LoVo (cell line): ENCODE measurements around the gene CD244.

Experiments
- DNase-seq: peaks from one replicate; pipeline ENCODE4 v3.0.0-alpha.2; 2016; ENCODE audit warnings: low spot score

CD244 gene

GRCh38 chr1:160844447-160845232 lies 18.0 kb downstream of the CD244 start:
- no peak for DNase-seq

GRCh38 chr1:160841079-160841478 lies 21.6 kb downstream of the CD244 start:
- DNase-seq, result no peak

DNA sequence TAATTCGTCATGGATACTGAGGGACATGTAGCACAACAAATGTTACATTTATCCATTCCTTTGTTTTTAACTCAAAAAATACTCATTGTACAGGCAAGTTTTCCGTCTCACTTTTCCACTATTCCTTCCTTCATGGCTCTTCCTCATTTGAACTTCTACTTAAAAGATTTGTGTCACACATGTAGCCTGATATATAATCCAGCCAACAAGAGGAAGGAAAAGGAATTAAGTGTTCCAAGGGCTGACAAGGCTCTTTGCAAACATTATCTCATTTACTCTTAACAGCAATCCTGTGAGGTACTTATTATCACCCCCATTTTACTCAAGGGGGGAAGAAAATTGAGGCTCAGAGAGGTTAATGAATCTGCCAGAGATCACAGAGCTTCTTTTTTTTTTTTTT lies 22.9 kb downstream of the CD244 start:
- DNase-seq, result no peak

- no peak for DNase-seq
These were observed 23.8 kb downstream of the CD244 start for GRCh38 chr1:160838888-160839287.

DNA sequence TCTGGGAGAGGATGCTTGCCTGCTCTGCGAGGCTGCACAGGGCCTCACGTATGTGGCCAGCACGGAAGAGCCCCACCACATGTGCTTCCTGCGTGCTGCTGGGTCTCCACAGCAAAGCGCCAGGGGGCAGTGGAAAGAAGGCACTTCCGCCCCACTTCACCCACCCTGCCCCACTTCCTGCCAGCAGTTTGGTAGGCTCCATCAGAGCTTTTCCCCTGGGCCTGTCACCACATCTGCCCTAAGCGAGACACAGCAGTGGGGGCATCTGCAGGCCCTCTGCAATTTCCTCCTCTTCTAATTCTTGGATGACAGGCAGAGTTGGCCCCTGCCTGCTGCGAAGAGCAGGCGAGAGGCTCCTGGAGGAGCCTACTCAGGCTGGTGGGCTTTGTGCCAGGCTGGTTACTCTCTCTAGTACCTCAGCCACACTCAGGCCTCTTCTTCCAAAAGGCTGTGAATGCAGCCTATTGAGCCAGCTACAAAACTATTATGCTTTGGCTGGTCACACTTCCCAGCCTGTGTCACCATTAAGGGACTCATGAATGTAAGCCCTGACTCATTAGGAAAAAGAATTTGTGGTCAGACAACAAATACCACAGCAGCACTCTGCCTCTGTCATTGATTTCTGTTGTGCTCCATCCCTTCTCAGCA lies 25.0 kb downstream of the CD244 start:
- DNase-seq, result no peak

DNA sequence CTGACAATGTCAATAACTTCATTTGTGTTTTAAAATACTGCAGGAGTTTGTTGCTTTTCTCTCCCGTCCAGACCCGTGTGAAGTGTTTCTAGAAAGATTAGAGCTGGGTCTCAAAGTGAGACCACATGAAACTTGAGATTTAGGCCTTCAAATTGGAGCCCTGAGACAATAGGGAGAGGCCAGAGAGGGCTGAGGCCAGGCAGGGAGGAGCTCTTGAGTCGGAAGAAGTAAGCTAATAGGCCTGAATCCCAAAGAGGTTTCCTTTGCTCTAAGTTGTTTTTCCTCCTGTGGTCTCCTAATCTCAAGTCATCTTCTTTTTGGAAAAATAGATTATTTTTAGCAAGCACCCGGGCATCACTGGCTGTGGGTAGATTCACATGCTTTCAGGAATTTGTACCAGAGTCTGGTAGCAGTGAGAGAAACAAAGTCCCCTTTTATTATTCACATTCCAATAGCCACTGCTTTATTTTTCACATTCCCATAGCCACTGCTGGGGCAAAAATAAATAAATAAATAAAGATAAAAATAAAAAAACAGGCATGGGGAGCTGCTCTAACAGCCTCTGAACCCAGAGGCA lies 25.6 kb downstream of the CD244 start:
- no peak for DNase-seq

GRCh38 chr1:160836561-160836960 lies 26.1 kb downstream of the CD244 start:
- no peak for DNase-seq

GRCh38 chr1:160835751-160836150 lies 26.9 kb downstream of the CD244 start:
- no peak for DNase-seq

GRCh38 chr1:160834945-160835565 lies 27.6 kb downstream of the CD244 start:
- DNase-seq, result peak; percentile 57

DNA sequence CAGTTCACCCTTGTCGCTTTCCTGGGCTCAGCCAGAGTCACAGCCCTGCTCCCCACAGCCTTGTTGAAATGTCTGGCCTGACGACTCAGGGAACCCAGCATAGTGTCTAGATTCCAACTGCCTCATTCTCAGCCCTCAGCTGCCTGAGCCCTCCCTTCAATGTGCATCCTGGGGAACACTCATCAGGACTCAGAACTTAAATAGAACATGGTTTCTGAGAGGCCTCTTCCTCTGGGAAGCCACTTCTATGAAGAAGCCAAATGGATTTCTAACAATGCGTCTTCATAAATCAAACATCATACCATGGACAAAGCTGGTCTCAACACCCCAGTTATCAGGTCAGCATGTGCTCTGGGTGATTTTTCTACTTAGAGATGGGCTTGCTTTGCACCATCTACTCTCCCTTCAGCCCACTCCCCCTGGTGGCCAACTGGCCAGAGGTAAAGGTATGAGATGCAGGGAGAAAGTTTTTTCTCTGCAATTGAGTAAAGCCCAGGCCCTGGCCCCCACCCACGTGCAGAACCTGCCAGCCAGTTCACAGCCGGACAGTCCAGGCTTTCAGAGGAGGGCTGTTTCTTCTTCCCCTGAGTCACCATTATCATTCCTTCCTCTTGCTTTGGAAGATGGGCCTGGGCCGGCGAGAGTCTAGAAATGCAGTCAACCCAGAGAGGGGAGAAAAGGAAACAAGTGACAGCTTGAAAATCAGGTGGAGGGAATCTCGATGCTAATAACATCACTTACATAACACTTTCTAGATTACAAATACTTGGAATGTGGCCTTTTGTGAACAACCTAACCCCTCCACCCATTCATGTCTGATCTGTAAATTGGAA lies 32.1 kb downstream of the CD244 start:
- peak; percentile 55 for DNase-seq

DNA sequence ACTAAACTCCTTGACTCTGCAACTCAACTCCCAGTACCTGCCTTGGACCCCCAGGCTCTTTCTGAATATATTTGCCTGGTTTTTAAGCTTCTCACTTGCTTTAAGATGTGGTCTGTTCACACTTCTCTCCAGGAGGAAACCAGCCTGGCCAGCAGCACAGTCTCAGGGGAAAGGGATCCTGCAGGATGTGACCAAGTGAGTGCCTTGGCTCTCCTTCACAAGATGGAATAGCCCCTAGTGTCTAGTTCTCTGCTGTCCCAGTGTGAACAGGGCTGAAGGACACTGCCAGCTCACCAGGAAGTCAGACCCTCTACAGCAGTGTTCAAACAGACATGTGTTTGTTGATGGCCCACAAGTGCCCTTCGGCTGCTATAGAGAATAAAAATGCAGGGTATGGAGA lies 32.9 kb downstream of the CD244 start:
- no peak for DNase-seq

GRCh38 chr1:160827418-160827817 lies 35.3 kb downstream of the CD244 start:
- DNase-seq, result peak; percentile 47

- peak; percentile 41 for DNase-seq
These were observed 36.1 kb downstream of the CD244 start for GRCh38 chr1:160826546-160826945.

DNA sequence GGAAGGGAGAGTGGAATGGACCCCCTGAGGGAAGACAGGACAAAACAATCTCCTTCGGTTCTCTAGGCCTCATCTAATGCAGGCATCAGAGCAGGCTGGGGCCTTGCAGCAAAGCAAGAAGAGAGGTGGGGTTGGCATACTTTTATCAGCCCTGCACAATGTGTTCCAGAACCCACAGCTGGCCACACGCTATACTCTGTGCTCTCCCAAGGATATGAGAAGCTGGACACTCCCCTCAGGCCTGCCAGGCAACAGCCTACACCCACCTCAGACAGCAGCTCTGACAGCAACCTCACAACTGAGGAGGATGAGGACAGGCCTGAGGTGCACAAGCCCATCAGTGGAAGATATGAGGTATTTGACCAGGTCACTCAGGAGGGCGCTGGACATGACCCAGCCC lies 39.4 kb downstream of the CD244 start:
- DNase-seq, result no peak

DNA sequence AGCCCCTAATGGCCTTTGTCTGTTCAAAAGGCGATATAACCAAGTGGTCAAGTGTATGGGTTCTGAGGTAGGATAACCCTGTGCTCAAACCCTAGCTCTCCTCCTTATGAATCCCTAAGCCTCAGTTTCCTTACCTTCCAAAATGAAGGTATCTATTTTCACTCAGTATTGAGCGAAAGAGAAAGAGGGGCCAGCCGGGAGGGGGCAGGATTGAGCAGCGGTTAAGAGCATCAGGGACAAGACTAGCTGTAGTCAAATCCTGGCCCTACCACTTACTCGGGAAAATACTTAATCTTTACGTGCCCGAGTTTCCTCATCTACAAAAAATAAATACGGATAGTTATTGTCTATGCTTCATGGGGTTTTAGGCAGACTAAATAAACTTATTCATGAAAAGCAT lies 41.1 kb downstream of the CD244 start:
- no peak for DNase-seq

- no peak for DNase-seq
These were observed 43.5 kb downstream of the CD244 start for GRCh38 chr1:160819186-160819585.

GRCh38 chr1:160818207-160818937 lies 44.3 kb downstream of the CD244 start:
- DNase-seq, result no peak

DNA sequence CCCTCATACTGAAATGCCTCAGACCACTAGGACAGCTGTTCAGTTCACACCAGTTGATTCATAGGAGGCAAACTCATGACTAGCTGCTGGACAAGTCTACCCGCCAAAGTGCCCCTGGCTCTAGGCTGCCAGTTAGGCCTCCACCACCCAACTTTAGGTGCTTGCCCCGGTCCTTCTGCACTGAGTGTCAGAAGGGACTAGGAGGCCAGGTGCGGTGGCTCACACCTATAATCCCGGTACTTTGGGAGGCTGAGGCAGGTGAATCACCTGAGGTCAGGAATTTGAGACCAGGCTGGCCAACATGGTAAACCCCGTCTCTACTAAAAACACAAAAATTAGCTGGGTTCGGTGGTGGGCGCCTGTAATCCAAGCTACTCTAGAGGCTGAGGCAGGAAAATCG lies 47.8 kb downstream of the CD244 start:
- DNase-seq, result no peak

GRCh38 chr1:160814316-160814715 lies 48.4 kb downstream of the CD244 start:
- no peak for DNase-seq

- DNase-seq, result peak; percentile 80
These were observed 49.5 kb downstream of the CD244 start for GRCh38 chr1:160813215-160813614.

GRCh38 chr1:160811147-160811546 lies 51.5 kb downstream of the CD244 start:
- DNase-seq, result no peak
